8988T (cell line): ENCODE data around the gene GPRC5D.

Experiments
- DNase-seq: peaks from one replicate; pipeline ENCODE4 v3.0.0; 2011

The GPRC5D gene

GRCh38 chr12:12952036-12952435, at the start of gene GPRC5D:
Gene GPRC5D (minus strand): TSS chr12:12952170. CDS start chr12:12950384, 1,786 bp downstream.
- DNase-seq: no peak

- DNase-seq: no peak
Measured at GRCh38 chr12:13001775-13002040, 49.7 kb upstream of the GPRC5D start.

- DNase-seq: peak; percentile 69
Measured at GRCh38 chr12:13000925-13001774, 49.2 kb upstream of the GPRC5D start.

- peak; percentile 24 for DNase-seq
Measured at GRCh38 chr12:13000616-13000924, 48.6 kb upstream of the GPRC5D start.

GRCh38 chr12:12999959-13000615, 48.1 kb upstream of the GPRC5D start, which contains the start of gene HEBP1:
Gene HEBP1 (minus strand): TSS chr12:13000265. CDS start chr12:13000114, 151 bp downstream.
- DNase-seq: peak; percentile 81

- peak; percentile 24 for DNase-seq
Measured at GRCh38 chr12:12999271-12999958, 47.4 kb upstream of the GPRC5D start.

- DNase-seq: no peak
Measured at GRCh38 chr12:12998248-12998647, 46.3 kb upstream of the GPRC5D start.

GRCh38 chr12:12997734-12998133, 45.8 kb upstream of the GPRC5D start:
- no peak for DNase-seq

GRCh38 chr12:12997156-12997555, 45.2 kb upstream of the GPRC5D start:
- no peak for DNase-seq

GRCh38 chr12:12996209-12996608, 44.2 kb upstream of the GPRC5D start:
- no peak for DNase-seq

- DNase-seq: no peak
Measured at GRCh38 chr12:12995088-12995487, 43.1 kb upstream of the GPRC5D start.

- no peak for DNase-seq
Measured at GRCh38 chr12:12993367-12993766, 41.4 kb upstream of the GPRC5D start.

- DNase-seq: no peak
Measured at GRCh38 chr12:12992418-12993130, 40.6 kb upstream of the GPRC5D start.

- DNase-seq: no peak
Measured at GRCh38 chr12:12990700-12991468, 38.9 kb upstream of the GPRC5D start.

GRCh38 chr12:12987421-12987820, 35.5 kb upstream of the GPRC5D start:
- no peak for DNase-seq

GRCh38 chr12:12986775-12987331, 34.9 kb upstream of the GPRC5D start:
- no peak for DNase-seq

GRCh38 chr12:12985817-12986408, 33.9 kb upstream of the GPRC5D start:
- DNase-seq: no peak

GRCh38 chr12:12984149-12984548, 32.2 kb upstream of the GPRC5D start:
- DNase-seq: no peak

- DNase-seq: no peak
Measured at GRCh38 chr12:12983420-12984035, 31.6 kb upstream of the GPRC5D start.

- no peak for DNase-seq
Measured at GRCh38 chr12:12982331-12982730, 30.4 kb upstream of the GPRC5D start.

- no peak for DNase-seq
Measured at GRCh38 chr12:12979731-12980259, 27.8 kb upstream of the GPRC5D start.
